ENCODE data around the gene LRCH1. TPM values are rescaled to one million over a fixed set of nuclear protein-coding genes. Genes with fewer than 3 reads are reported as not detected.

The LRCH1 gene
- total RNA-seq, 4 donors from 2014 or later: 5.2 to 30.7 (median 17.1) TPM

DNA sequence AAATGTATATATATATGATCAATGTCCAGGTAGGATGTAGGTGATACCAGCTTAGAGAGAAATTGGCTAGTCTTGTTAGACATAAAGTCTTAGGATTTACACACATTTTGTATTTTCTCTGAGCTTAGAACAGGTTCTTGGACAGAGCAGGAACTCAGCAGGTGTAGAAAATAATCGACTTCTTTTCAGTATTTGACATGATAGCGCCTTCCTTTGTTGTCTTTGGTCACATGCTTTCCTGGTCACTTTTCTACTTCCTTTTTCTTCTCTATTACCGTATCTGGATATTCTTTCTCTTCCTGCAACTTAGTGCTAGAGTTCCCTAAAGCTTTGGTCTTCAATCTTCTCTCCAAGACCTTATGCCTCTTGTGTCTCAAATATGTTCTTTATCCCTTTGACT lies 107.4 kb downstream of the LRCH1 start:
- WGBS, 2 donors (ENCODE audit: low coverage in 1 of 2): 65 to 66% methylated on average over 3 of the region's 3 CpGs
- intact Hi-C loops (cut with DNase I; ENCODE audit: low total_unique reads) (no loop called here), in situ Hi-C loops (cut with MboI; ENCODE audit: low pct_ligation_motif_present in 1 of 4, low pct_unique_long_range_greater_than_20kb in 1 of 4, low sequenced_read_pairs in 3 of 4) (no loop called here)
- peaks cover 40 to 88% (median 57%) of the 10 kb centered on the region in 4 donors for H3K4me1 ChIP-seq
- no peak for TF ChIP-seq EP300 (IDR thresholded peaks at IDR 0.05; ENCODE audit: low read depth)
- TF ChIP-seq, protein P1, sequence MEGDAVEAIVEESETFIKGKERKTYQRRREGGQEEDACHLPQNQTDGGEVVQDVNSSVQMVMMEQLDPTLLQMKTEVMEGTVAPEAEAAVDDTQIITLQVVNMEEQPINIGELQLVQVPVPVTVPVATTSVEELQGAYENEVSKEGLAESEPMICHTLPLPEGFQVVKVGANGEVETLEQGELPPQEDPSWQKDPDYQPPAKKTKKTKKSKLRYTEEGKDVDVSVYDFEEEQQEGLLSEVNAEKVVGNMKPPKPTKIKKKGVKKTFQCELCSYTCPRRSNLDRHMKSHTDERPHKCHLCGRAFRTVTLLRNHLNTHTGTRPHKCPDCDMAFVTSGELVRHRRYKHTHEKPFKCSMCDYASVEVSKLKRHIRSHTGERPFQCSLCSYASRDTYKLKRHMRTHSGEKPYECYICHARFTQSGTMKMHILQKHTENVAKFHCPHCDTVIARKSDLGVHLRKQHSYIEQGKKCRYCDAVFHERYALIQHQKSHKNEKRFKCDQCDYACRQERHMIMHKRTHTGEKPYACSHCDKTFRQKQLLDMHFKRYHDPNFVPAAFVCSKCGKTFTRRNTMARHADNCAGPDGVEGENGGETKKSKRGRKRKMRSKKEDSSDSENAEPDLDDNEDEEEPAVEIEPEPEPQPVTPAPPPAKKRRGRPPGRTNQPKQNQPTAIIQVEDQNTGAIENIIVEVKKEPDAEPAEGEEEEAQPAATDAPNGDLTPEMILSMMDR (IDR thresholded peaks at IDR 0.05): no peak
- TF ChIP-seq POLR2A (IDR thresholded peaks at IDR 0.05): no peak
- TF ChIP-seq POLR2AphosphoS5 (IDR thresholded peaks at IDR 0.05): no peak
- peak overlapping the region; percentile 24 to 73 (median 58) for H3K27ac ChIP-seq
- no peaks in the 10 kb centered on the region for H3K36me3 ChIP-seq
- no peaks in the 10 kb centered on the region for H3K27me3 ChIP-seq
- no peaks in the 10 kb centered on the region for H3K9me3 ChIP-seq
- no peak for DNase-seq
- H3K4me3 ChIP-seq: no peak overlapping the region

GRCh38 chr13:46660857-46661256 lies 107.9 kb downstream of the LRCH1 start:
- H3K27ac ChIP-seq: peak overlapping the region; percentile 24 to 73 (median 58)
- TF ChIP-seq, protein P1 (IDR thresholded peaks at IDR 0.05): no peak
- no peak for TF ChIP-seq POLR2AphosphoS5 (IDR thresholded peaks at IDR 0.05)
- TF ChIP-seq POLR2A (IDR thresholded peaks at IDR 0.05): no peak
- no peak for TF ChIP-seq EP300 (IDR thresholded peaks at IDR 0.05; ENCODE audit: low read depth)
- intact Hi-C loops (cut with DNase I; ENCODE audit: low total_unique reads): no loop called here
- 60 to 66% methylated on average over 4 of the region's 4 CpGs for WGBS, 2 donors (ENCODE audit: low coverage in 1 of 2)
- no peak for DNase-seq
- no peaks in the 10 kb centered on the region for H3K27me3 ChIP-seq
- H3K36me3 ChIP-seq: no peaks in the 10 kb centered on the region
- H3K9me3 ChIP-seq: no peaks in the 10 kb centered on the region
- peaks cover 40 to 88% (median 57%) of the 10 kb centered on the region in 4 donors for H3K4me1 ChIP-seq
- in situ Hi-C loops (cut with MboI; ENCODE audit: low pct_ligation_motif_present in 1 of 4, low pct_unique_long_range_greater_than_20kb in 1 of 4, low sequenced_read_pairs in 3 of 4): no loop called here
- H3K4me3 ChIP-seq: no peak overlapping the region

GRCh38 chr13:46662690-46663089 lies 109.7 kb downstream of the LRCH1 start:
- H3K4me1 ChIP-seq: peaks cover 44 to 88% (median 64%) of the 10 kb centered on the region in 4 donors
- 47 to 50% methylated on average over 3 of the region's 3 CpGs for WGBS, 2 donors (ENCODE audit: low coverage in 1 of 2)
- no peaks in the 10 kb centered on the region for H3K9me3 ChIP-seq
- H3K27ac ChIP-seq: peak overlapping the region in 3 of 4 donors; percentile 12 to 40 (median 31)
- H3K36me3 ChIP-seq: no peaks in the 10 kb centered on the region
- no peaks in the 10 kb centered on the region for H3K27me3 ChIP-seq
- in situ Hi-C loops (cut with MboI; ENCODE audit: low pct_ligation_motif_present in 1 of 4, low pct_unique_long_range_greater_than_20kb in 1 of 4, low sequenced_read_pairs in 3 of 4) (no loop called here), intact Hi-C loops (cut with DNase I; ENCODE audit: low total_unique reads) (no loop called here)
- H3K4me3 ChIP-seq: no peak overlapping the region
- TF ChIP-seq, protein P1 (IDR thresholded peaks at IDR 0.05): no peak
- TF ChIP-seq POLR2A (IDR thresholded peaks at IDR 0.05) (no peak), EP300 (IDR thresholded peaks at IDR 0.05; ENCODE audit: low read depth) (no peak), POLR2AphosphoS5 (IDR thresholded peaks at IDR 0.05) (no peak)
- no peak for DNase-seq

DNA sequence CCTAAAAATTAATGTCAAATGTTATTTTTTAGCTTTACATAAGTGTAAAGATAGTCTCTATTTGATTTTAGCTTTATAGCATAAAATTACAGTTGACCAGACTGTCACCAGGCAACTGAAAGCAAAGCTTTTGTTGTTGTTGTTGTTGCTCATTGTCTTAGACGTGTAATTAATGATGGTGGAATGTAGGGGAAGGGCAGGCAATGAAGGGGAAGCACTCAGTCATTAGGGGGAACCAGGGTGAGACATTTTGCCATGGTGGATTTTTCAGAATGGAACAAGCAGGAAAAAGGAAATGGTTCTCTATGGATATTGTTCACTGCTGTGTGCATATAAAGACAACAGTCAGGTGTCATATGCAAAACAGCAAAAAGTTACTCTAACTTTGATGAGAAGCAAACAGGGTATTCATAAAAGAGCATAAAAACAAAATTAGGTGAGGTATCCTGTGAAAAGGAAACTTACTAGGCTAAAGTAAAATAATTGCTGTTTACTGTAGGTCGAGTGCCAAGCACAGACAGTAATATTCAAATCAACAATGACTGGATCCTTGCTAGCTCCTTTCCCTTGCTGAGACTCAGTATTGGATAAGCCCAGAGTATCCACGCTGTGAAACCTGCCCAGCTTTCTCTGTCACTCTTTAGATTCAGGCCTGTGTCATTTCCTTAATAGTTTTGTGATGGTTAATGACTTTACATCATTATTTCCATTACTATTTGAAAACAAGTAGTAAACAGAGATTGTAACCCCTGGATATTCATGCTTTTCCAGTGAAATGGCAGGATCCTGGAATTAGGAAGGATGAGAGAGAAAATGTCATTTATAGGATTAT lies 110.5 kb downstream of the LRCH1 start:
- Histone ChIP-seq H3K4me3 (no peak overlapping the region), H3K27ac (peak overlapping the region; percentile 6 to 40 (median 22)), H3K9me3 (no peaks in the 10 kb centered on the region), H3K4me1 (peaks cover 44 to 87% (median 64%) of the 10 kb centered on the region in 4 donors), H3K36me3 (no peaks in the 10 kb centered on the region), H3K27me3 (no peaks in the 10 kb centered on the region)
- intact Hi-C loops (cut with DNase I; ENCODE audit: low total_unique reads): no loop called here
- DNase-seq: no peak
- in situ Hi-C loops (cut with MboI; ENCODE audit: low pct_ligation_motif_present in 1 of 4, low pct_unique_long_range_greater_than_20kb in 1 of 4, low sequenced_read_pairs in 3 of 4): no loop called here
- 36 to 48% methylated on average over 3 of the region's 3 CpGs for WGBS, 2 donors (ENCODE audit: low coverage in 1 of 2)
- TF ChIP-seq EP300 (IDR thresholded peaks at IDR 0.05; ENCODE audit: low read depth) (no peak), POLR2AphosphoS5 (IDR thresholded peaks at IDR 0.05) (no peak), POLR2A (IDR thresholded peaks at IDR 0.05) (no peak)
- TF ChIP-seq, protein P1 (IDR thresholded peaks at IDR 0.05): no peak

Data from transverse colon (tissue), 4 donors.